GM19455 (cell line): ENCODE results near the gene CTAG1B.
"Not testable (repeated sequence)": the region's sequence is repeated elsewhere in the genome, so short reads cannot be mapped to it uniquely, and the experiment has no call there.

Source experiments
- ATAC-seq: cut with Tn5 transposase; IDR thresholded peaks from one replicate; pipeline ENCODE4 v1.9.1; 2021; ENCODE audit not compliant: unreplicated experiment

CTAG1B gene

GRCh38 chrX:154628960-154629359 is 9.9 kb upstream of the CTAG1B start:
- not testable (repeated sequence) for ATAC-seq

- not testable (repeated sequence) for ATAC-seq
Observed at GRCh38 chrX:154620767-154621414, 1.8 kb upstream of the CTAG1B start.

GRCh38 chrX:154613586-154613985 is 5.5 kb downstream of the CTAG1B start:
- not testable (repeated sequence) for ATAC-seq

GRCh38 chrX:154611146-154611545 is 7.9 kb downstream of the CTAG1B start:
- ATAC-seq = not testable (repeated sequence)

- not testable (repeated sequence) for ATAC-seq
Observed at GRCh38 chrX:154608823-154609222, 10.3 kb downstream of the CTAG1B start.

- not testable (repeated sequence) for ATAC-seq
Observed at GRCh38 chrX:154607976-154608375, 11.1 kb downstream of the CTAG1B start.

- ATAC-seq = no peak
Observed at GRCh38 chrX:154607370-154607769, 11.7 kb downstream of the CTAG1B start.

GRCh38 chrX:154605566-154605965 is 13.5 kb downstream of the CTAG1B start:
- ATAC-seq = no peak

GRCh38 chrX:154603438-154604430 is 15.3 kb downstream of the CTAG1B start:
- ATAC-seq = no peak

- ATAC-seq = no peak
Observed at GRCh38 chrX:154602766-154603437, 16.2 kb downstream of the CTAG1B start.

GRCh38 chrX:154602226-154602625 is 16.9 kb downstream of the CTAG1B start:
- ATAC-seq = no peak

- ATAC-seq = no peak
Observed at GRCh38 chrX:154600759-154601374, 18.2 kb downstream of the CTAG1B start.

- ATAC-seq = no peak
Observed at GRCh38 chrX:154599531-154599930, 19.6 kb downstream of the CTAG1B start.

GRCh38 chrX:154598656-154599055 is 20.4 kb downstream of the CTAG1B start:
- ATAC-seq = no peak

GRCh38 chrX:154597221-154597620 is 21.9 kb downstream of the CTAG1B start:
- ATAC-seq = no peak

GRCh38 chrX:154596290-154596929 is 22.7 kb downstream of the CTAG1B start:
- no peak for ATAC-seq

GRCh38 chrX:154595559-154596249 is 23.4 kb downstream of the CTAG1B start:
- no peak for ATAC-seq

- no peak for ATAC-seq
Observed at GRCh38 chrX:154594491-154594890, 24.6 kb downstream of the CTAG1B start.

- ATAC-seq = no peak
Observed at GRCh38 chrX:154593201-154593600, 25.9 kb downstream of the CTAG1B start.

- ATAC-seq = no peak
Observed at GRCh38 chrX:154592505-154592904, 26.6 kb downstream of the CTAG1B start.
